CD8-positive, alpha-beta memory T cell (primary cell): Measurements from ENCODE around the gene FARS2. TPM values are rescaled to one million over a fixed set of nuclear protein-coding genes. Genes with fewer than 3 reads are reported as not detected.
A peak's percentile ranks its signal among the peaks of the same experiment; 100 is the strongest.

Experiments
- CTCF ChIA-PET: fragments of 350-600 bp; sonication (Branson Sonifier 250); formaldehyde crosslinking; loops from one replicate; lab custom pipeline; 2021; ENCODE audit warnings: antibody characterized with exemption; lab: Charles Lee
- POLR2A ChIA-PET: fragments of 350-600 bp; sonication (Branson Sonifier 250); formaldehyde crosslinking; loops from one replicate; lab custom pipeline; 2021; ENCODE audit warnings: antibody characterized with exemption; lab: Charles Lee
- DNase-seq, 5 donors: peaks; one replicate each; pipeline versions ENCODE4 v3.0.0 to v3.0.0-alpha.2; 2020 to 2022; ENCODE audit warnings: mixed read lengths in 1 of 5
- H3K27ac ChIP-seq: one replicate; pipeline ENCODE4 v1.7.0; 2013; ENCODE audit warnings: low read depth, mild to moderate bottlenecking, low read length, moderate library complexity
- H3K27me3 ChIP-seq: 2 replicates; pipeline ENCODE4 v1.7.0; 2013; ENCODE audit warnings: low read length, mild to moderate bottlenecking; ENCODE audit not compliant: insufficient read depth, poor library complexity, severe bottlenecking
- H3K36me3 ChIP-seq: 2 replicates; pipeline ENCODE4 v1.7.0; 2013; ENCODE audit warnings: mild to moderate bottlenecking, low read length, moderate library complexity; ENCODE audit not compliant: insufficient read depth
- H3K4me1 ChIP-seq: 2 replicates; pipeline ENCODE4 v1.7.0; 2013; ENCODE audit warnings: mild to moderate bottlenecking, low read length, moderate library complexity; ENCODE audit not compliant: insufficient read depth
- H3K4me3 ChIP-seq: 2 replicates; pipeline ENCODE4 v1.7.0; 2013; ENCODE audit warnings: mild to moderate bottlenecking, low read length
- H3K9me3 ChIP-seq: 2 replicates; pipeline ENCODE4 v1.7.0; 2013; ENCODE audit warnings: mild to moderate bottlenecking, low read length
- H3K27ac Mint-ChIP-seq, 8 donors: one replicate each; pipeline ENCODE4 v1.8.0; 2020 to 2021; ENCODE audit warnings: mixed read lengths in 8 of 8, mild to moderate bottlenecking in 6 of 8, inconsistent platforms in 3 of 8, moderate library complexity in 3 of 8
- H3K27me3 Mint-ChIP-seq, 2 donors: one replicate each; pipeline ENCODE4 v1.8.0; 2020 to 2021; ENCODE audit warnings: mixed read lengths in 2 of 2, mild to moderate bottlenecking in 1 of 2, moderate library complexity in 1 of 2
- H3K36me3 Mint-ChIP-seq, 3 donors: one replicate each; pipeline ENCODE4 v1.8.0; 2020 to 2021; ENCODE audit warnings: mixed read lengths in 3 of 3, inconsistent platforms in 1 of 3, mild to moderate bottlenecking in 1 of 3
- H3K4me1 Mint-ChIP-seq, 3 donors: one replicate each; pipeline ENCODE4 v1.8.0; 2020 to 2021; ENCODE audit warnings: mixed read lengths in 3 of 3, inconsistent platforms in 1 of 3, mild to moderate bottlenecking in 1 of 3
- H3K4me3 Mint-ChIP-seq, 7 donors: one replicate each; pipeline ENCODE4 v1.8.0; 2020 to 2021; ENCODE audit warnings: mixed read lengths in 7 of 7, mild to moderate bottlenecking in 6 of 7, moderate library complexity in 4 of 7, inconsistent platforms in 2 of 7
- H3K9me3 Mint-ChIP-seq, 5 donors: one replicate each; pipeline ENCODE4 v1.8.0; 2020 to 2022; ENCODE audit warnings: mixed read lengths in 5 of 5, mild to moderate bottlenecking in 3 of 5, moderate library complexity in 2 of 5, inconsistent platforms in 1 of 5
- polyA plus RNA-seq: library from polyadenylated mRNA; unstranded; fragments of 300-500 nt; fragmentation: Illumina TruSeq; gene quantifications from one replicate; pipeline ENCODE4 v1.2.3, GENCODE V29; 2021
- total RNA-seq, 2 experiments: library from RNA; stranded (reverse); gene quantifications; one replicate each; pipeline ENCODE4 v1.2.3, GENCODE V29; 2021

FARS2 gene
- total and polyA plus RNA-seq, 3 experiments from 2014 or later = 24.5 to 26.0 (median 24.9) TPM

GRCh38 chr6:5457983-5458683 lies 196.8 kb downstream of the FARS2 start:
- H3K9me3 ChIP-seq = no peaks in the 10 kb centered on the region
- no peaks in the 10 kb centered on the region for H3K36me3 ChIP-seq
- CTCF ChIA-PET = no interaction called here
- POLR2A ChIA-PET = no interaction called here
- H3K4me1 ChIP-seq = no peaks in the 10 kb centered on the region
- no peak for DNase-seq
- H3K27ac Mint-ChIP-seq = peak overlapping the region in 1 of 8 donors; percentile 16
- H3K36me3 Mint-ChIP-seq = peaks cover 5 to 10% (median 7%) of the 10 kb centered on the region in 3 donors
- no peak overlapping the region for H3K4me3 ChIP-seq
- H3K27me3 Mint-ChIP-seq = no peaks in the 10 kb centered on the region
- H3K9me3 Mint-ChIP-seq = no peaks in the 10 kb centered on the region
- H3K27me3 ChIP-seq = no peaks in the 10 kb centered on the region
- peaks cover 7 to 9% (median 7%) of the 10 kb centered on the region in 3 donors for H3K4me1 Mint-ChIP-seq
- H3K27ac ChIP-seq = no peak overlapping the region
- no peak overlapping the region for H3K4me3 Mint-ChIP-seq

- no peak for DNase-seq
- Histone ChIP-seq H3K27me3 (no peaks in the 10 kb centered on the region), H3K36me3 (no peaks in the 10 kb centered on the region), H3K9me3 (no peaks in the 10 kb centered on the region), H3K4me3 (no peak overlapping the region), H3K4me1 (no peaks in the 10 kb centered on the region), H3K27ac (no peak overlapping the region)
- Mint-ChIP-seq H3K9me3 (no peaks in the 10 kb centered on the region), H3K4me3 (no peak overlapping the region), H3K27ac (no peak overlapping the region), H3K36me3 (peaks cover 5 to 9% (median 7%) of the 10 kb centered on the region in 3 donors), H3K4me1 (peaks cover 7 to 9% (median 7%) of the 10 kb centered on the region in 3 donors), H3K27me3 (no peaks in the 10 kb centered on the region)
- CTCF ChIA-PET = no interaction called here
- POLR2A ChIA-PET = no interaction called here
These were observed 198.0 kb downstream of the FARS2 start for GRCh38 chr6:5459346-5459745.

GRCh38 chr6:5461365-5461764 lies 200.1 kb downstream of the FARS2 start:
- Histone ChIP-seq H3K27ac (no peak overlapping the region), H3K4me3 (no peak overlapping the region), H3K4me1 (no peaks in the 10 kb centered on the region), H3K36me3 (no peaks in the 10 kb centered on the region), H3K9me3 (no peaks in the 10 kb centered on the region), H3K27me3 (no peaks in the 10 kb centered on the region)
- H3K4me1 Mint-ChIP-seq = peaks cover 4 to 12% (median 9%) of the 10 kb centered on the region in 3 donors
- ChIA-PET POLR2A (no interaction called here), CTCF (interaction anchor here (1.2 to 1.9 kb wide), 2 partner anchors 10 to 18 kb away, joined by 3 to 6 read pairs; no protein-coding TSS in a partner anchor)
- DNase-seq = no peak
- H3K27me3 Mint-ChIP-seq = no peaks in the 10 kb centered on the region
- H3K9me3 Mint-ChIP-seq = no peaks in the 10 kb centered on the region
- H3K36me3 Mint-ChIP-seq = peaks cover 2 to 7% (median 6%) of the 10 kb centered on the region in 3 donors
- H3K4me3 Mint-ChIP-seq = no peak overlapping the region
- no peak overlapping the region for H3K27ac Mint-ChIP-seq

GRCh38 chr6:5462856-5463255 lies 201.5 kb downstream of the FARS2 start:
- POLR2A ChIA-PET = no interaction called here
- H3K36me3 Mint-ChIP-seq = peaks cover 5 to 7% (median 6%) of the 10 kb centered on the region in 3 donors
- H3K27ac Mint-ChIP-seq = no peak overlapping the region
- Histone ChIP-seq H3K27ac (no peak overlapping the region), H3K27me3 (no peaks in the 10 kb centered on the region), H3K4me1 (no peaks in the 10 kb centered on the region), H3K9me3 (no peaks in the 10 kb centered on the region), H3K4me3 (no peak overlapping the region), H3K36me3 (no peaks in the 10 kb centered on the region)
- CTCF ChIA-PET = no interaction called here
- no peak overlapping the region for H3K4me3 Mint-ChIP-seq
- H3K4me1 Mint-ChIP-seq = peaks cover 4 to 12% (median 9%) of the 10 kb centered on the region in 3 donors
- no peaks in the 10 kb centered on the region for H3K27me3 Mint-ChIP-seq
- H3K9me3 Mint-ChIP-seq = no peaks in the 10 kb centered on the region
- DNase-seq = no peak

- no peaks in the 10 kb centered on the region for H3K27me3 ChIP-seq
- no peaks in the 10 kb centered on the region for H3K36me3 ChIP-seq
- no peak overlapping the region for H3K27ac ChIP-seq
- Mint-ChIP-seq H3K4me1 (peaks cover 4 to 12% (median 9%) of the 10 kb centered on the region in 3 donors), H3K36me3 (peaks cover 5 to 8% (median 7%) of the 10 kb centered on the region in 3 donors), H3K27ac (no peak overlapping the region), H3K27me3 (no peaks in the 10 kb centered on the region), H3K4me3 (no peak overlapping the region), H3K9me3 (no peaks in the 10 kb centered on the region)
- ChIA-PET POLR2A (no interaction called here), CTCF (no interaction called here)
- DNase-seq = no peak
- no peaks in the 10 kb centered on the region for H3K4me1 ChIP-seq
- no peaks in the 10 kb centered on the region for H3K9me3 ChIP-seq
- H3K4me3 ChIP-seq = no peak overlapping the region
These were observed 202.4 kb downstream of the FARS2 start for GRCh38 chr6:5463690-5464089.

GRCh38 chr6:5464099-5464885 lies 203.0 kb downstream of the FARS2 start:
- Mint-ChIP-seq H3K9me3 (no peaks in the 10 kb centered on the region), H3K4me1 (peaks cover 4 to 12% (median 9%) of the 10 kb centered on the region in 3 donors), H3K36me3 (peaks cover 5 to 12% (median 7%) of the 10 kb centered on the region in 3 donors), H3K27me3 (peaks cover 0 to under 1% of the 10 kb centered on the region in 2 donors), H3K4me3 (no peak overlapping the region), H3K27ac (peak overlapping the region in 2 of 8 donors; percentile 11 to 30)
- Histone ChIP-seq H3K9me3 (no peaks in the 10 kb centered on the region), H3K27me3 (no peaks in the 10 kb centered on the region), H3K27ac (no peak overlapping the region), H3K4me3 (no peak overlapping the region), H3K4me1 (no peaks in the 10 kb centered on the region), H3K36me3 (no peaks in the 10 kb centered on the region)
- DNase-seq = no peak
- CTCF ChIA-PET = no interaction called here
- POLR2A ChIA-PET = no interaction called here

- ChIA-PET POLR2A (no interaction called here), CTCF (no interaction called here)
- Mint-ChIP-seq H3K27me3 (peaks cover 0 to 2% of the 10 kb centered on the region in 2 donors), H3K9me3 (no peaks in the 10 kb centered on the region), H3K4me3 (no peak overlapping the region), H3K36me3 (peaks cover 3 to 8% (median 5%) of the 10 kb centered on the region in 3 donors), H3K27ac (peak overlapping the region in 2 of 8 donors; percentile 4 to 12), H3K4me1 (peaks cover 0 to 5% (median 3%) of the 10 kb centered on the region in 3 donors)
- Histone ChIP-seq H3K9me3 (no peaks in the 10 kb centered on the region), H3K4me3 (no peak overlapping the region), H3K36me3 (no peaks in the 10 kb centered on the region), H3K4me1 (peaks cover 6% of the 10 kb centered on the region), H3K27ac (no peak overlapping the region), H3K27me3 (no peaks in the 10 kb centered on the region)
- DNase-seq = no peak
These were observed 205.2 kb downstream of the FARS2 start for GRCh38 chr6:5466281-5467136.
